GM19193 (cell line): Measurements from ENCODE around the gene PRTFDC1.

ENCODE experiments used
- POLR2A ChIP-seq: IDR thresholded peaks from 4 replicates; pipeline ENCODE4 v1.6.1; 2011; ENCODE audit not compliant: insufficient read depth, insufficient read length; ENCODE audit errors: extremely low read depth

PRTFDC1 gene

GRCh38 chr10:24952143-24952706, at the start of gene PRTFDC1:
Gene PRTFDC1 (minus strand): TSS chr10:24952606. CDS start chr10:24952575, 31 bp downstream.
- TF ChIP-seq POLR2A, result no peak

DNA sequence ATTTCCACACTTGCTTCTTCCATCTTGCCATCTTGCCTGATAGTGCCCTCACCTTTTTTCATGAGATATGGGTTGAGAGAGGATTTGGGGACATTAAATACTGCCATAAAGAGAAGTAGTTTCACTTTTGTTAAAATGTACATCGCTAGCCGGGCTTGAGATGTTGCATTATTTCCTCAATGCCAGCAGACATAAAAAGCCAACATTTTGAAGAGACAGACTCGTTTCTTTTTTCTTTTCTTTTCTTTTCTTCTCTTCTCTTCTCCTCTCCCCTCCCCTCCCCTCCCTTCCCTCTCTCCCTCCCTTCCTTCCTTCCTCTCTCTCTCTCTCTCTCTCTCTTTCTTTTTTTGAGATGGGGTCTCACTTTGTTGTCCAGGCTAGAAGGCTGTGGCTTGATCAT, 45.6 kb upstream of the PRTFDC1 start:
- no peak for TF ChIP-seq POLR2A

- no peak for TF ChIP-seq POLR2A
These were observed 42.7 kb upstream of the PRTFDC1 start for GRCh38 chr10:24995072-24995471.

DNA sequence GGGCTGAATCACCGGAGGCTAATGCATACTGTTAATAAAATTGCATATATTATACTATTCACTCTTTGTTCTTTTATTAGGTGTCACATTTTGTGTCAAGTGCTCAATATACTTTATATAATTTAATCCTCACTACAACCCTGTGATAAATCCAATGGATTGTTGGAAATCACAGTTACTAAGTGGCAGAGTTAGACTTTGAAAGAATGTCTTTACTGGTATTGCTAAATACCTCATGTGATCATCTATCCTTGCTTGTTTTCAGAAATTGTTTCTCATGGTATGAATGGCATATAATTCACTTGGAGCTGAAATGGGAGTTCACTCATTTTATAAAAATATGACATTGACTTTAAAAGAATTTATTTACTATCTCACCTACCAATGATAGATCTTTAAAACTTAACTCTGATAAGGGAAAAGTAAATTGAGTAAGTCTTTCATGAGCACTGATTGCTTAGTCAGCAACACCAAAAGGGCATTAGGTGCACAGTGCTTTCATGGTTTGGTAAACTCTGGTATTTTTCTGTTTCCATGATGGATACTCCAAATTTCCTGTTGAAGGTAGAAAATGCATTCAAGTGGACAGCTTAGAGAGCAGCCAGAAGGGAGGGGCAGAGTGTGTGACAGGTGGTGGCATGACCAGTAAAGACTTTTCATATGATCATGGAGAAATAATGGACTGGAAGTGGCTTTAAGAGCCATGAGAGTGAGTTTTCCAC, 41.0 kb upstream of the PRTFDC1 start:
- TF ChIP-seq POLR2A, result no peak

GRCh38 chr10:24992512-24993133, 40.2 kb upstream of the PRTFDC1 start:
- TF ChIP-seq POLR2A, result no peak

DNA sequence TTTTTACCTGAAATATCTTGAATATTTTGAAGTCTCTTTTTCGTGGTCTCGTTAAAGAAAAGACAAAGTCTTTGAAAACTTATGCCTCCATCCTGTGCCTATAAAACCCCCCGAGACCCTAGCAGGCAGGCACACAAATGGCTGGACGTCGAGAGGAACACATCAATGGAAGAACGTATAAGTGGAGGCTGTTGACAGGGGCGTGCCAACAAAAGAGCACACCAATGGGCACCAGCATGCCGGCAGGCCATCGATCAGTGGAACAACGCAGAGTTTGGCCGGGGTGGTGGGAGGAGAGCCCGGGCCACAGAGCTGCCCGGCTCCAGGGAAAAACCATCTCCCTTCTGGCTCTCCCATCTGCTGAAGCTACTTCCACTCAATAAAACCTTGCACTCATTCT, 38.9 kb upstream of the PRTFDC1 start:
- no peak for TF ChIP-seq POLR2A

- TF ChIP-seq POLR2A, result no peak
These were observed 37.5 kb upstream of the PRTFDC1 start for GRCh38 chr10:24989867-24990266.

DNA sequence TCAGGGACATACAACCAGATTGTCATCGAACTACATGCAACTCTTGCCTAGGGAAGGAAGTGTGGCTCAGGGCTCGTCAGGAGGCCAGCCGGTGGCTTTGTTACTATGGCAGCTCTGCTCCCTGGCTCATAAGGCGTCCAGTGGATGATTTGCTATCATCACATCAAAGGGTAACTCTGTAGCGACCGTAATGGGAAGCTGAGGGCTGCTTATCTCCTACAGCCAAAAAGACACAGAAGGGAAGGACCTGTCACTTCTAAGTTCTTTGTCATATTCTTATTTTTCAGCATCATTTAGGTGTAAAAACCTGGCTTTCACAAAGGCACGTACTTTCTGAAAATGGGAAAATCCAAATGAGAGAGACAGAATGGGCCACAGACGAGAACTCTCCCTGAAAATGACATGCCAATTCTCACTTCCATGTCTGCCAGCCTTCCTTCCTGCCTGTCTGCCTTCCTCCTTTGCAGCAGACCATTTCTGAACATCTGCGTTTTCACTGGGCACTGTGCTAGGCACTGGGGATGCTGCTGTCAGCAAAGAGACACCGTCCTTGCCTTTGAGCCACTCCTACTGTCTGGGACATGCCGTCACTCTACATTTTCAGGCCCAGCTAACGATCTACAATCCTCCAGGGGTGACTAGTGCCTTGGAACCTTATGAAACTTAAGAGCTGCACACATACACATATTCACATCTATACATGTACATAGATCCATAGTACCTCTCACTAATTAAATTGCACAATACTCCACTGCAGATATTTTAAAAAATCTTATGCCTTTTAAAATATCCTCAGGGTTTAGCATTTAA, 36.6 kb upstream of the PRTFDC1 start:
- no peak for TF ChIP-seq POLR2A

- TF ChIP-seq POLR2A, result no peak
These were observed 32.5 kb upstream of the PRTFDC1 start for GRCh38 chr10:24984906-24985305.

DNA sequence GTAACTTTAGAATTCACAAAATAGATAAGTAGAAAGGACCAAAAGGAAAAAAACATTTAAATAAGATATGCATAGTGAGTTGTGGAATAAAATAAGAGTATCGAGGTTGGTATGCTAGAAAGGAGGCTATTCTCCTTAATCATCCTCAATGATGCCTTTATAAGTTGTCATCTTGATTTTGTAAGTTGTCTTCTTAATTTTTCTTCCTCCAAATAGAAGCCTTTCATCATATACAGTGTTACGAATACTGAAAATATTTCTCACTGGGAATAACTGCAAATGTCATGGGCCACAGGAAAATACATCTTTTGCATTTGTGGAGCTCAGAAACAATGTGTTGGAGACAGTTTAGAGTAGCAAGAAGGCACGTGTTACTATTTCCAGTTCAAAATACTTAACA, 31.5 kb upstream of the PRTFDC1 start:
- TF ChIP-seq POLR2A, result no peak

GRCh38 chr10:24983130-24983529, 30.7 kb upstream of the PRTFDC1 start:
- no peak for TF ChIP-seq POLR2A

GRCh38 chr10:24982319-24983112, 30.1 kb upstream of the PRTFDC1 start:
- TF ChIP-seq POLR2A, result no peak

GRCh38 chr10:24981161-24981710, 28.8 kb upstream of the PRTFDC1 start:
- TF ChIP-seq POLR2A, result no peak

DNA sequence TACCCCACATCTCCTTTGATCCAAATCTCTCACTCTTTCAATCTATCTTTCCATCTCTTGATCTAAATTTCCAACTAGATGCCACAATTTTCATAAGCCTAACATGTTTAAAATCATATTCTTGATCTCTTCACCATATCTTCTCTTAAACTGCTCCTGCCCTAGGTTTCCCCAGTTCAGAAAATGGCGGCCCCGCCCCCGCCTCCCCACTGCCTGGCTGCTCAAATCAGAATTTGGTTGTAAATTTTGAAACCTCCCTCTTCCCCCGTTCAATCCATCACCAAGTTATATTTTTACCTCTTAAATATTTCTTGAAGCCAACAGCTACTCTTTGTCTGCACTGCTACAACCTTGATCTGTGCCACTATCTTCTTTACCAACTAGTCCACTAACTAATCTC, 27.3 kb upstream of the PRTFDC1 start:
- TF ChIP-seq POLR2A, result no peak

- no peak for TF ChIP-seq POLR2A
These were observed 22.6 kb upstream of the PRTFDC1 start for GRCh38 chr10:24974976-24975375.

- no peak for TF ChIP-seq POLR2A
These were observed 20.8 kb upstream of the PRTFDC1 start for GRCh38 chr10:24973163-24973562.
